Dermis blood vessel endothelial cell (primary cell): ENCODE measurements around the gene MYO7A. TPM values are rescaled to one million over a fixed set of nuclear protein-coding genes. Genes with fewer than 3 reads are reported as not detected.

Experiments
- DNase-seq: peaks from one replicate; pipeline ENCODE4 v3.0.0; 2010
- total RNA-seq: library from RNA; depleted of rRNA; stranded (reverse); fragments of >200 nt; gene quantifications from 2 replicates; pipeline ENCODE4 v1.2.3, GENCODE V29; 2014

MYO7A gene
- total RNA-seq, 1 donor from 2014 or later = 8.7 TPM

- DNase-seq = no peak
Measured at GRCh38 chr11:77129069-77129841, 1.2 kb downstream of the MYO7A start.

GRCh38 chr11:77129842-77130756 is 2.1 kb downstream of the MYO7A start:
- DNase-seq = no peak

- peak; percentile 61 for DNase-seq
Measured at GRCh38 chr11:77130763-77131513, 2.9 kb downstream of the MYO7A start.

GRCh38 chr11:77131560-77131959 is 3.5 kb downstream of the MYO7A start:
- DNase-seq = peak; percentile 23

- DNase-seq = peak; percentile 30
Measured at GRCh38 chr11:77135069-77135468, 7.0 kb downstream of the MYO7A start.

GRCh38 chr11:77136074-77136473 is 8.0 kb downstream of the MYO7A start:
- no peak for DNase-seq

GRCh38 chr11:77136784-77137420 is 8.9 kb downstream of the MYO7A start:
- no peak for DNase-seq

GRCh38 chr11:77137421-77137820 is 9.4 kb downstream of the MYO7A start:
- DNase-seq = no peak

- DNase-seq = no peak
Measured at GRCh38 chr11:77138106-77138649, 10.1 kb downstream of the MYO7A start.

- no peak for DNase-seq
Measured at GRCh38 chr11:77139201-77139600, 11.2 kb downstream of the MYO7A start.

- DNase-seq = peak; percentile 78
Measured at GRCh38 chr11:77140231-77140851, 12.3 kb downstream of the MYO7A start.

- peak; percentile 32 for DNase-seq
Measured at GRCh38 chr11:77141034-77141433, 13.0 kb downstream of the MYO7A start.

- DNase-seq = no peak
Measured at GRCh38 chr11:77141475-77141874, 13.4 kb downstream of the MYO7A start.

- no peak for DNase-seq
Measured at GRCh38 chr11:77142091-77142975, 14.3 kb downstream of the MYO7A start.

- DNase-seq = no peak
Measured at GRCh38 chr11:77143405-77144020, 15.5 kb downstream of the MYO7A start.

GRCh38 chr11:77144196-77144856 is 16.3 kb downstream of the MYO7A start:
- no peak for DNase-seq

GRCh38 chr11:77144857-77145428 is 16.9 kb downstream of the MYO7A start:
- DNase-seq = no peak

GRCh38 chr11:77146261-77147035 is 18.4 kb downstream of the MYO7A start:
- DNase-seq = no peak

GRCh38 chr11:77147036-77147315 is 18.9 kb downstream of the MYO7A start:
- DNase-seq = no peak
